Activated CD4-positive, CD25-positive, alpha-beta regulatory T cell treated with anti-CD3 and anti-CD28 coated beads, Interleukin-2, amount 50 U/mL, for 16 hours (primary cell): Measurements from ENCODE around the gene DMAP1.

Experiments
- DNase-seq: peaks from one replicate; pipeline ENCODE4 v3.0.0-alpha.2; 2020; ENCODE audit warnings: low read depth, low spot score

The DMAP1 gene

GRCh38 chr1:44251989-44252671, 38.9 kb downstream of the DMAP1 start:
- DNase-seq: no peak

GRCh38 chr1:44254392-44254910, 41.2 kb downstream of the DMAP1 start:
- DNase-seq: no peak

- DNase-seq: no peak
Observed at GRCh38 chr1:44256762-44257554, 43.7 kb downstream of the DMAP1 start.

GRCh38 chr1:44259090-44259489, 45.8 kb downstream of the DMAP1 start:
- no peak for DNase-seq

GRCh38 chr1:44260792-44261170, 47.5 kb downstream of the DMAP1 start:
- DNase-seq: no peak

GRCh38 chr1:44261171-44261817, 48.0 kb downstream of the DMAP1 start:
- no peak for DNase-seq

- DNase-seq: no peak
Observed at GRCh38 chr1:44261962-44262361, 48.7 kb downstream of the DMAP1 start.

GRCh38 chr1:44262414-44262813, 49.1 kb downstream of the DMAP1 start:
- DNase-seq: no peak

- DNase-seq: no peak
Observed at GRCh38 chr1:44262816-44263567, 49.7 kb downstream of the DMAP1 start.

- DNase-seq: no peak
Observed at GRCh38 chr1:44263568-44264450, 50.5 kb downstream of the DMAP1 start.

- DNase-seq: no peak
Observed at GRCh38 chr1:44264451-44264771, 51.1 kb downstream of the DMAP1 start.

GRCh38 chr1:44265656-44266358, 52.5 kb downstream of the DMAP1 start:
- no peak for DNase-seq

- DNase-seq: no peak
Observed at GRCh38 chr1:44266400-44267344, 53.4 kb downstream of the DMAP1 start.

- no peak for DNase-seq
Observed at GRCh38 chr1:44267438-44267837, 54.2 kb downstream of the DMAP1 start.

- DNase-seq: no peak
Observed at GRCh38 chr1:44268054-44268453, 54.8 kb downstream of the DMAP1 start.
